Activated CD8-positive, alpha-beta memory T cell treated with anti-CD3 and anti-CD28 coated beads for 1 hour (primary cell): Measurements from ENCODE around the gene ORMDL1.

Experiments
- DNase-seq, 2 donors: peaks; one replicate each; pipeline ENCODE4 v3.0.0-alpha.2; 2020; ENCODE audit warnings: low read depth in 1 of 2; ENCODE audit errors: extremely low read depth in 1 of 2

Gene ORMDL1, protein sequence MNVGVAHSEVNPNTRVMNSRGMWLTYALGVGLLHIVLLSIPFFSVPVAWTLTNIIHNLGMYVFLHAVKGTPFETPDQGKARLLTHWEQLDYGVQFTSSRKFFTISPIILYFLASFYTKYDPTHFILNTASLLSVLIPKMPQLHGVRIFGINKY

DNA sequence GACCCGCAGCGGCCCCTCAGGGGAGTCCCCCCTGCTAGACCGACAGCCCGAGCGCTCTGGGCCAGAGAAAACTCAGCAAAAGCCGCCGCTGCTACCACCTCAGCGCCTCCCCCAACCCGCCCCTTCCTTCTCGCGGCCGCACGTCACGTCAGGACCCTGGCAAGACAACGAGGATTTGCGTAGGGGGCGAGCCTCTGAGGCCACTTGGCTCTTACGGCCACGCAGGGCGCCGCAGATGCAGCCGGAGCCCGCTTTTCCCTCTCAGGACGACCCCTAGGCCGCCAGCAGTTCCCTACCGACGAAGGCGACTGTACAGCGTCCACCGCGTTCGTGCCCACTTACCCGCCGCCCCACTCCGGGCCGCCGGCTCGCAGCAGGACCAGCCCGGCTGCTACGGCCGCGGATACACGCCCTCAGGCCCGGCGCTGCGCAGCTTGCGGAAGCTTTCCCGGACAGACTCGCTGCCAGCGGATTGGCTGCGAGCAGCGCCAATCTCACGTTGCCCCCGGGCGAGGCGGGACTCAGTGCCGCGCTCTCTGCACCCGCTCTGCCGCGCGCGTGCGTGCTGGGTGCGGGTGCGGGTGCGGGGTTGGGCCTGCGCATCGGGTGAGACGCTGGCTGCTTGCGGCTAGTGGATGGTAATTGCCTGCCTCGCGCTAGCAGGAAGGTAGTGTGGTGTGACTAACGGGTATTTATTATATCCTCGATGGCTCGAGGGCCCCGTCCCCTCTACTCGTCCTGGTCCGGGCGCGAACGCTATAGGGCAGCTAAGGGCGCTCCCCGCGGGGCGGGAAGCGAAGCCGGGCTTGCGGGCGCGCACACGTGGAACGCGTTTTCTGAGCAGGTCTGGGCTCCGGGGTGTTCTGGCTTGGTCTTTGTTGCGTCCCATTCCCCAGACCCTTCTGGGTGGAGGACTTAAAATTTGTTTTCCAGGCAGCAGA is at the start of gene ORMDL1, which contains the start of gene PMS1:
Gene ORMDL1 (minus strand): TSS at position 413 of the 941 bp plus-strand sequence. CDS start 1,744 bp downstream, outside the sequence.
Gene PMS1 (plus strand): TSS at position 524 of the 941 bp plus-strand sequence. CDS start 7,360 bp downstream, outside the sequence.
- DNase-seq: peak; percentile 82 to 90

DNA sequence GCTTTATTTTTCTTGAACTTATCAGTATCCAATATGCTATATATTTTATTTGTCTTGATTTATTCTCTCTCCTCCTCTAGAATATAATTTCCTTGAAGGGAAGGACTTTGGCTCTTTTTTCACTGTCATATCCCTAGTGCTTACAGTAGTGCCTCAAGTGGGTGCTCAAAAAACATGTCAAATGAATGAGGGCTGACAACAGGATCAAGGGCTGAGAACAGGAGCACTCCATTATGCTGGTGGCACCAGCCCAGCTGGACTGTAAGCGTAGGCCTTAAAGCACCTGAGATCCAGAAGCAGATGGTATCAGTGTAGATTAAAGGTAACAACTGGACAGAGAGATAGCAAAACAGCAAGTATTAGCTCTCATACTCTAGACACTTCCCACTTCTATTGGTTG is 46.4 kb upstream of the ORMDL1 start:
- DNase-seq: no peak

DNA sequence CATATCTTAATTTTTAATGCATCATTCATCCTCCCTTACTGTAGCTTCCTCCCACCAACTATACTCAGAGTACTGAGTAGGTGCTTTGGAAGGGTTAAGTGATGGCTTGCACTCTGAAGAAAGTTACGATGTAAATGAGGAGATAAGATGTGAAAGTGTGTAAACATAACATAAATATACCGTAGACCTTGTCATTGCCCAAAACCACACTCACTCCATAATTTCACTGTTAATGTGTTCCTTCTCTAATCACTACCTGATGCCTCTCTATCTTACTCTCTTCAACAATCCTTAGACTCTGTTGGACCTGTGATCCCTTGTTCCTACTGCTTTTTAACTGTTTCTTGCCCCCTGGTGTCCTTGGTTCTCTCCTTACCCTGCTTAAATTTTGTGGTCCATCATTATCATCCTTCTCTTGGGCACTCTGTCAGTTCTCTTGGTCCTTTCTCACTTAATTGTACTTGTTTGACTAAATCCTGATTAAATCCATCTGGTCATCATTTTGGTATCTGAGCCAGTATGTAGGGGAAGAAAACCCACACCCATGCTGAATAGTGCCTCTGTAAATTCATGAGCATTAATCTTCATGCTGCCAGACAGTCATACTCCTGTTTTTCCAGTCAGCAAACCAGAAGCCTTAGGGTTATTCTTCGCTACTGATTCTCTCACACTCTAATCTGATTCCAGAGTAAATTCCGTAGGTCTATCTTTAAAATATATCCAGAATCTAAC is 45.1 kb upstream of the ORMDL1 start:
- DNase-seq: no peak

DNA sequence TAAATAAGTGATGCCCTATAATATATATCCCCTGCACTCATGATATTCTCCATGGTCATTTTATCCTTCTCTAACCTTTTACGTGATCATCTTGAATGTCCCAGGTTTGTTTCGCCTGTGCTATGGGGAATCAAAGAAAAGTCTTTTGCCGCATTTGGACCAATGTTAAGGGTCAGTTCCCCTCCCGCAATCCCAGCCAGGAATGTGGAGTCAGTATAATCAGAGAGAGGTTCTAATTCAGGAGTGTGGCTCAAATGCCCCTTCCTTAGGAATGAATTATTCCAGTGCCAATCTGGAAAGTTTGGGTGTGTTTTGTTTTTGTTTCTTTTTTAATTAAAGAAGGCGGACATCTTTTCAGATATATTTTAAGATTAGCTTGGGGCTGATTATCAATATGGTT is 41.9 kb upstream of the ORMDL1 start:
- no peak for DNase-seq

DNA sequence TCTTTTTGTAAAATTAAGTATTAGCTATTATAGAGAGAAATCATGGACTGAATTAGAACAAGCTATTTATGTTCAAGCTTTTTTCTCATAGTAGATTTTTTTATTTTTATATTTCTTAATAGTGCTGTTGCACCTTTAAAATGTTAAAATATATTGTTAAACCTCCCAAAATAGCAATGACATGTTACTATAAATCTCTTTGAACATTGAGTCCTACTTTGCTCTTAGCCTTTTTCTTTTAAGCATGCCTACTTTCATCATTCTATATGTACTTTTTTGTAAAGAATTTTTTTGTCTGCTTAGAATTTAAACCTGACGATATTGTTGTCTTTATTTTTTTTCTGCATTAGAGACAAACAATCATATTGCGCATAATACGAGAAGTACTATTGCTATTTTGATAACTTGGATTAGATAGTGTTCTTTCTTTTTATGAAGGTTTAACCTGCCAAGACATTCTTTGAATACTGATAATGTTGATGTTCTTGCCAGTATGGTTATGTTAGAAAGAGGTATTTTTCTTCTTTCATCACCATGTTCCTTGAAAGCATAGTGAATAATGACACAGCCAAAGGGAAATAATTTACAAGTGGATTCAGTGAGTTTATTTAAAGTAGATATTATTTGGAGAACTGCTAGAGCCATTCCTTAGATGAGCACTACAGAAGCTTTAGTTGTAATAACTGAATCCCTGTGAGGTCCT is 40.7 kb upstream of the ORMDL1 start:
- no peak for DNase-seq

DNA sequence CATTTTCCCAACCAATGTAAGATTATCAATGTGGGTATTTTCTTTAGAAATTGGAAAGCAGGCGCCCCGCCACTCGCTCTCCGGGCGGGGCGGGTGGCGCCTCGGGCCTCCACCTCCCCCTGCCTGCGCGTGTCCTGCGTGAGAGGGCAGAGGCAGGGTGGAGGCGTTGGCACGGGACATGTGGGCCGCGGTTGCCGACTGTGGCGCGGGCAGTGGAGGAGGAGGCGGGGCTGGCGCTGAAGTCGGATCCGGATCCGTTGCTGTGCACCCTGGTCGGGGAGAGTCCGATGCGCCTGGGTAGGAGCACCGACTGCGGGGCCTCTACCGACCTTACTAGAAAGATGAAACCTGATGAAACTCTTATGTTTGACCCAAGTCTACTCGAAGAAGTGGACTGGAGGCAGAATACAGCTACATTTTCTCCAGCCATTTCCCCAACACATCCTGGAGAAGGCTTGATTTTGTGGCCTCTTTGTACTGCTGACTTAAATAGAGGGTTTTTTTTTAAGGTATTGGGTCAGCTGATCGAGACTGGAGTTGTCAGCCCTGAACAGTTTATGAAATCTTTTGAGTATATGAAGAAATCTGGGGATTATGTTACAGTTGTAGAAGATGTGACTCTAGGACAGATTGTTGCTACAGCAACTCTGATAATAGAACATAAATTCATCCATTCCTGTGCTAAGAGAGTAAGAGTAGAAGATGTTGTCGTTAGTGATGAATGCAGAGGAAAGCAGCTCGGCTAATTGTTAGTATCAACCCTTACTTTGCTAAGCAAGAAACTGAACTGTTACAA is 38.0 kb upstream of the ORMDL1 start:
- DNase-seq: no peak

DNA sequence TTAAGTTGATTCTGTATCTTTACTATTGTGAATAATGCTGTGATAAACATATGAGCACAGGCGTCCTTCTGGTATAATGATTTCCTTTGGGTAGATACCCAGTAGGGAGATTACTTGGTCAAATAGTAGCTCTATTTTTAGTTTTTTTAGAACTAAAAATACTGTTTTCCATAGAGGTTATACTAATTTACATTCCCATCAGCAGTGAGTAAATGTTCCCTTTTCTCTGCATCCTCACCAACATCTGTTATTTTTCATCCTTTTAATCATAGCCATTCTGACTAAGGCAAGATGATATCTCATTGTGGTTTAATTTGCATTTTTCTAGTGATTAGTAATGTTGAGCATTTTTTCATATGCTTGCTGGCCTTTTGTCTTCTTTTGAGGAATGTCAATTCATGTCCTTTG is 35.2 kb upstream of the ORMDL1 start:
- no peak for DNase-seq

DNA sequence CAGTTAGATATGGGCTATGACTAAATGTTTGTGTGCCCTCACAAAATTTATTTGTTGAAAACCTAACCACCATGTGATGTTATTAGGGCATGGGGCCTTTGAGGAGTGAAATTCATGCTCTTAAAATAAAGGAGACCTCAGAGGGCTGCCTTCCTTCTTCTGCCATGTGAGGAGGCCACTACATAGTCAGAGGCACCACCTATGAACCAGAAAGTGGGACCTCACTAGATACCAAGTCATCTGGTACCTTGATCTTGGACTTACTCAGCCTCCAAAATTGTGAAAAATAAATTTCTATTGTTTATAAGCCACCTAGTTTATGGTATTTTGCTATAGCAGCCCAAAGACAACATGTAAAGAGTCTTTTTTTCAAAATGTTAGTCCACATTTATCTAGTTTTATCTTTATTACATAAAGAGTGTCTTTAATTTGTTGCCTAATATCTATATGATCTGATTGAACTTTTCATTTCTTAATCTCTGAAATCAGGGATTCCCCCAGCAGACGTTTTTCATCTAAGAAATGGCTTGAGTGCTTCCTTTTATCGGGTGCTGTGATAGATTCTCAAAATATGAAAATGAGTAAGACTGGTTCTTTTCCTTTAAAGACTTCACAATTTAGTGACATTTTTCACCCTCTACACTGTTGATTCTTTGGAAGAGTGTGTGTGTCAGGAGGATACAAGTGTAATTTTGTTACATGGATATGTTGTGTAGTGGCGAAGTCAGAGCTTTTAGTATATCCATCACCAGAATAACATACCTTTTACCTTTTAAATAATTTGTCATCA is 34.3 kb upstream of the ORMDL1 start:
- DNase-seq: no peak

DNA sequence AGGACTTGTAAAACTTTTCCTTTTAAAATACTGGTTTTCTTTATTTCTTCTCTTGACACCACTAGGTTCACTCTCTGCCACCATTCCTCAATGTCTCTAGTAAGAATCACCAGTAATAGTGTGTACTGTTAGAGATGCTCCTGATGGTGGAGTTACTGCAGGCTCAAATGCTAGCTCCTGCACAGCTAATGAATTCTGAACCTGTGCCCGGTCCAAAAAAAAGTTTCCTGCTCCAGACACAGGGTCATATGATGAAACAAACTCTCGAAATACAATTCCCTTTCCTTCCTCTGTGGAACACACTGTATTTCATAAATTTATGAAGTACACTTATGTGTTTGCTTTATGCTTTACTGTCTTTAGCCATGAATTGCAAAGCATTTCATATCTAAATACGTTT is 19.3 kb upstream of the ORMDL1 start:
- DNase-seq: no peak

DNA sequence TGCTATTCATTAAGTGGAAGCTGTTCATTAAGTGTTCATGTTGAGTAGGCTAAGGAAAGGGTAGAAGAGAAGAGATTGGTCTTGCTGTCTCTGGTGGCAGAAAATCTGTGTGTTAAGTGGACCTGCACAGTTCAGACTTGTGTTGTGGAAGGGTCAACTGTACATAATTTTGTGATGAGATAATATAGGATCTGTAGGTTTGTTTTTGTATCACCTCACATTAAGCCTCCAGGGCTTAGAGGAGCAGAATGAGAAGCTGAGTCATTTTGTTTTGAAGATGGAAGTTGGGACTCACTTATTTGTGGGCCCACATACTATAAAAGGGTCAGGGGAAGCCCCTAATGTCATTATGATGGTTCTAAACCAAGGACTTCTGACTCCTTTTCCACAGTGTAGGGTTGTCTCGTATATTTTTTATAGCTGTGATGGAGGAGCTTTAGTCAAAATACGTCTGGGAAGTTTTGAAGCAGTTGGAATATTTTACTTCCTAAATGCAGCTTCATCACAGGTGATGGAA is 18.3 kb upstream of the ORMDL1 start:
- no peak for DNase-seq

DNA sequence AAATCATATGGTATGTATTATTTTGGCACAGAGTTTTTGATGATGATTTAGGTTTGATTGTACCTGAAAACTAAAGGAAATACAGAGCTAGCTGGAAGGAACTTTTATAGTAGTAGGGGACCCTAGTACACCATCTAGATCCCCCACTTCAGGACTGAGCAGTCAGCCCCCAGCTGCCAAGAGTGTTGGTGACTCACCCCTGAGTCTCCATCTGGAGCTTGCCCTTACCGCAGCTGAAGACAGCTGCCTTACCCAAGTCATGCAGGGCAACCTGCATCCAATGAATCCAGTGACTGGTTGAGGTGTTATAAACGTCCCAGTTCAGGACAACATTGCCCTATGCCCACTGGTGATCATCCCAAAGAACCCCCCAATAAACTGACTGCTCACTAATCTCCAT is 15.4 kb upstream of the ORMDL1 start:
- DNase-seq: no peak

DNA sequence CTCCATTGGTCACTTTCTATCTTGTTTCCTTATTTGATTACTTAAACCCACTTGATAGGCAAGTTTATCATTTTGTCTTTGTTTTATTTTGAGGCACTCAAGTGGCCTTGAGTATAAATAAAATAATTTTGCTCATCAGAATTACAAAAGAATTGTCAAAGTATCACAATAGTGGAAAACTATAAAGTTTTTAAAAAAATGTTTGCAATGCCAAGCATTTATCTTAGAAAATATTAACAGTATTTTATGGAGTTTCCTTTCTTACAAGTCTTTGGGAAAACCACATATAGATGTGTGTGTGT is 14.8 kb upstream of the ORMDL1 start:
- no peak for DNase-seq

DNA sequence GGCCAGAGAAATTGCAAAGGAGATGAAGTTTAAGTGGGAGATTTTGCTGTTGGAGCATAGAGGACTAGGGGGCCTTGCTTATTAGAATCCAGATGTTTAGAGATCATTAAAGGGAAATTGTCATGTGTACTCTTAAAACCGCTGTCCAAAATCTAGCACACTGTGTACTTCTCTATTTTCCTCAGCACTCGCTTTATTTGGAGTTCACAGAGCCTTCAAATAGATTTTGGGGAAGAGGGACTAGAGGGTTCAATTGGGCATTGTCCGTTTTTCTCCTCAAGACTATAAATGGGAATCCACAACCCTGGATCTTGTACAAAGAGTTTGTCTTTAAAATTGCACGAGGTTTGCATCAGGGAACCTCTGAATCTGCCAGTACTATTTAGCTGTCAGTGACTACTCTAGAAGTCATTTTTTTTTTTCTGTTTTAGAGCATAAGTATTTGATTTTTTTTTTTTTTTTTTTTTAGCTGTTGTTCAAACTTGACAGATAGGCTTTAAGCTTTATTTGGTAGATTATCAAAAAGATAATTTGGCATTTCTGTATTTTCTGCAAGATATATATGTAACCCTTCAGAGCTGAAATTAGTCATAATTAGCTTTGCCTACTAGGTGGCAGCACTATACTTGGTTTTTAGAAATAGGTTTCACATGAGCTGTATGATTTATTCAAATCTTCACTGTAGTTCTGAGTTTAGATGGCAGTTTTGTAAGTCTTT is 14.3 kb upstream of the ORMDL1 start:
- DNase-seq: no peak

DNA sequence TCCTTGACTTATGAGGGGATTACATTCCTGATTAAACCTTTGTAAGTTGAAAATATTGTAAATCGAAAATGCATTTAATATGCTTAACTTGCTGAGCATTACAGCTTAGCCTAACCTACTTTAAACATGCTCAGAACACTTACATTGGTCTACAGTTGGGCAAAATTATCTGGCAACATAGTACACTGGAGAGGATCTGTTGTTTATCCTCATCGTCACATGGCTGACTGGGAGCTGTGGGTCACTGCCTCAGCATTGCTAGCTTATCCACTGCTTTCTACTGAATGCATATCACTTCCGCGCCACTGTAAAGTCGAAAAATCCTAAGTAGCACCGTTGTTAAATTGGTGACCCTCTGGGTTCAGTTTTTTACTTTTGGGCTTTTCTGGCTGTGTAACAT is 13.8 kb upstream of the ORMDL1 start:
- DNase-seq: no peak

DNA sequence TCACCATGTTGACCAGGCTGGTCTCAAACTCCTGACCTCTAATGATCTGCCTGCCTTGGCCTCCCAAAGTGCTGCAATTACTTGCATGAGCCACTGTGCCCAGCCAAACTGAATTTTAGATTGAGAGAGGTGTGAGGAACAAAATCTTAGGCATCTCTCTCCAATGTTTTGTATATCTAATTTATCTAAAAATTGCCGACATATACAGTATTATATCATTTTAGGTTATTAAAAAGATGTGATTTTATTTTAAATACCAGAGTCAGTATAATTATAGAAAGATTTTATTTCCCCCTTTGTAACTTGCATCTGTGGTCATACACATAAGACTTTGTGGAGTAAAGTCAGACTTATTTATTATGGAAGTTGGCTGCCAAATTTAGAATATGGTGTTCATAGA is 10.2 kb upstream of the ORMDL1 start:
- DNase-seq: no peak

DNA sequence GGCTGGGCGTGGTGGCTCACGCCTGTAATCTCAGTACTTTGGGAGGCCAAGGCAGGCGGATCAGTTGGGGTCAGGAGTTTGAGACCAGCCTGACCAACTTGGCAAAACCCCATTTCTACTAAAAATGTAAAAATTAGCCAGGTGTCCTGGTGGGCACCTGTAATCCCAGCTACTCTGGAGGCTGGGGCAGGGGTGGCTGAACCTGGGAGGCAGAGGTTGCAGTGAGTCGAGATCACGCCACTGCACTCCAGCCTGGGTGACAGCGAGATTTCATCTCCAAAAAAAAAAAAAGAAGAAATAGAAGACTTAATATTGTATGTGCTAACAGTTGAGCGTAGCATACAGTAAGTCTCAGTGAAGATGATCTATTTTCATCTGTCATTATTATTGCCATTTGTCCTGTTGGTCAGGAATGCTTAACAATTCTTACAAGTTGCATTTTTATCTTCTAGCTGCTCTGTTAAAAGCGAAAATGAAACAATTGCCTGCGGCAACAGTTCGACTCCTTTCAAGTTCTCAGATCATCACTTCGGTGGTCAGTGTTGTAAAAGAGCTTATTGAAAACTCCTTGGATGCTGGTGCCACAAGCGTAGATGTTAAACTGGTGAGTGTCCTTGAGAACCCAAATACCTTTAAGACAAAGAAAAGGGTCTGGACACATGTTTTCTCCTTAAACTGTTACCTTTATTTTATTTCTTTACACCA is 7.4 kb upstream of the ORMDL1 start:
- DNase-seq: no peak

DNA sequence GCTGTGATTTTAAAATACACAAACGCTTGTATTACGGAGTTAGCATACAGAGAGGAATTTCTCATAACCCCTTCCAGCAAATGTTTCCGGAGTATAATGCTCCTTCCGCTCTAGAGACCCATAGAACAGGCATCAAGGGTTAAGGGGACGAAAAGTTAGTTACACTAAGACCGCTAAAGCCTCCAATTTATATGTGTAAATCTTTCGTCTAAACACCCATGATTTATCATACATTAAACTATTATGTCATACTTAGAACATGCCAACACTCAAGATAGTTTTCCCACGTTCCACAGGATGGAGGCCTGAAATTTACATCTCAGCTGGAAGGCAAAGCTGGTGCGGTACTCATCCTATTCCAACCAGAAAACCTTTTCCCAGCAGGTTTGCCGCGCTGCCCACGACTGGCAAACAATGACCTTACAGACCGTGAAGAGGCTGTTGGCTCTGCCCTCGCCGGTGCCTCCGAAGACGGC is 650 bp downstream of the ORMDL1 start:
- no peak for DNase-seq

DNA sequence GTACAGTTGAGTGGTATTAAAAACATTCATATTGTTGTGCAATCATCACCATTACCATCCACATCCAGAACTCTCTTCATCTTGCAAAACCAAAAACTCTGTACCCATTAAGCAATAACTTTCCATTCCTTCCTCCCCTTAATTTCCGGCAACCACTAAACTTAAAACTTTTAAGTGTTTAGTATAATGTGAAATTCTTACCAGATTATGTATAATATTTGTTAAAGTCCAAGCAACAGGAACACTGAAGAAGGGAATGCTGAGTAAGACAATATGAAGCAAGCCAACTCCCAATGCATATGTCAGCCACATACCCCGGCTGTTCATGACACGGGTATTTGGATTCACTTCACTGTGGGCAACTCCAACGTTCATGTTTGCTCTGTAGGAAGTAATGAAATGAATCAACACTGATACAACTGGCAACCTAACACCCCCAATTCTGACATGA is 1.9 kb downstream of the ORMDL1 start:
- no peak for DNase-seq
